K562 (cell line): ENCODE measurements around the gene ACHE. TPM values are rescaled to one million over a fixed set of nuclear protein-coding genes. Genes with fewer than 3 reads are reported as not detected.

ENCODE experiments used
- CHD7 ChIP-seq: fragments of 200-600 bp; sonication (generic); IDR thresholded peaks from one replicate; pipeline ENCODE4 v1.6.1; 2012; ENCODE audit warnings: mild to moderate bottlenecking, low read depth, low read length, inconsistent platforms
- EGR1 ChIP-seq: fragments of 450-650 bp; conservative IDR thresholded peaks from 2 replicates; pipeline ENCODE4 v1.6.1; 2017; ENCODE audit warnings: mild to moderate bottlenecking
- PCBP1 ChIP-seq: fragments of 200-400 bp; formaldehyde crosslinking; IDR thresholded peaks from 2 replicates; pipeline ENCODE4 v1.6.1; 2018; ENCODE audit warnings: mild to moderate bottlenecking, low read depth, low read length; ENCODE audit not compliant: poor library complexity, severe bottlenecking
- TFE3 ChIP-seq: fragments of 450-650 bp; formaldehyde crosslinking; IDR thresholded peaks from 2 replicates; pipeline ENCODE4 v1.4.0; 2020; ENCODE audit warnings: mild to moderate bottlenecking, mixed read lengths
- VEZF1 ChIP-seq: fragments of 200-800 bp; sonication (Bioruptor generic); IDR thresholded peaks from 2 replicates; pipeline ENCODE4 v1.6.1; 2017; ENCODE audit warnings: missing genetic modification characterization, missing compliant biosample characterization
- ZBTB2 ChIP-seq: fragments of 450-650 bp; IDR thresholded peaks from 2 replicates; pipeline ENCODE4 v1.6.1; 2016; ENCODE audit warnings: antibody characterized with exemption
- polyA plus RNA-seq, 8 experiments: library from polyadenylated mRNA; depleted of rRNA in 4 of 8; stranded (reverse) in 5 of 8; unstranded in 3 of 8; fragments of >200 nt; fragmentation: Nextera tagmentation in 2 of 8; fragmentation: Illumina TruSeq in 1 of 8; extraction: Ambion mirVana in 2 of 8; extraction: Trizol in 1 of 8; gene quantifications; 2 replicates each; pipeline versions ENCODE4 v1.2.1 to v1.2.3, GENCODE V29; 2011 to 2014; ENCODE audit warnings: inconsistent platforms in 1 of 8, missing spikeins in 1 of 8
- total RNA-seq, 7 experiments: library from RNA; depleted of rRNA in 6 of 7; stranded (reverse); fragments of >200 nt in 6 of 7; fragmentation: Illumina TruSeq in 2 of 7; extraction: Trizol in 2 of 7; gene quantifications; 2 replicates each; pipeline versions ENCODE4 v1.2.1 to v1.2.3, GENCODE V29; 2011 to 2021; ENCODE audit warnings: low replicate concordance in 1 of 7

ACHE gene
- total and polyA plus RNA-seq, 9 of the 15 experiments (the other 6 are each of a cell fraction or from before 2014, with no cell fraction given) = 0.04 to 8.8 (median 1.9) TPM

- TF ChIP-seq CHD7 (no peak), VEZF1 (CRISPR knock-in tag) (peak; percentile 75), EGR1 (peak; percentile 94), ZBTB2 (0 out of 2 replicates have a peak, but pooled peaks have one; percentile 14), TFE3 (CRISPR knock-in tag) (no peak), PCBP1 (peak; percentile 29)
Observed at GRCh38 chr7:100894860-100895700, 608 bp downstream of the ACHE start (continued).
